OCI-LY1 (cell line): Measurements from ENCODE around the gene MICALL2.

ENCODE experiments used
- CTCF ChIP-seq: fragments of 200-600 bp; sonication (generic), shearing (Covaris generic); IDR thresholded peaks from 2 replicates; pipeline ENCODE4 v1.5.1; 2017; ENCODE audit warnings: mild to moderate bottlenecking, antibody characterized with exemption, low read length, moderate library complexity, mixed read lengths
- EZH2 ChIP-seq: fragments of 200-600 bp; sonication (generic), shearing (Covaris generic); IDR thresholded peaks from 2 replicates; pipeline ENCODE4 v1.8.0; 2017; ENCODE audit warnings: borderline replicate concordance, mixed run types, mild to moderate bottlenecking, antibody characterized with exemption, low read length, moderate library complexity, mixed read lengths

GRCh38 chr7:1427064-1427657 is 32.1 kb downstream of the MICALL2 start:
- TF ChIP-seq CTCF = no peak
- TF ChIP-seq EZH2 = no peak
